Psoas muscle (tissue), 8 donors: ENCODE results near the gene ANKRD34A. TPM values are rescaled to one million over a fixed set of nuclear protein-coding genes. Genes with fewer than 3 reads are reported as not detected.

ENCODE experiments used
- ATAC-seq, 4 donors: fragments of 200-7000 bp; cut with Tn5 transposase; one replicate each; pipeline ENCODE4 v1.9.1; 2020; ENCODE audit warnings: moderate library complexity in 3 of 4, mild to moderate bottlenecking in 2 of 4
- DNase-seq, 2 donors: peaks; one replicate each; pipeline ENCODE4 v3.0.0-alpha.2; 2020
- H3K27ac ChIP-seq: fragments of 200-600 bp; one replicate; pipeline ENCODE4 v1.8.0; 2022
- H3K27me3 ChIP-seq, 3 donors: fragments of 200-600 bp in 1 of 3; one replicate each; pipeline versions ENCODE4 v1.6.1 to v1.8.0; 2013 to 2022; ENCODE audit warnings: low read length in 2 of 3, mild to moderate bottlenecking in 2 of 3, moderate library complexity in 1 of 3; ENCODE audit not compliant: insufficient read depth in 3 of 3
- H3K36me3 ChIP-seq, 2 donors: fragments of 200-600 bp in 1 of 2; one replicate each; pipeline versions ENCODE4 v1.6.1 to v1.8.0; 2013 to 2022; ENCODE audit warnings: low read depth in 1 of 2, mild to moderate bottlenecking in 1 of 2, moderate library complexity in 1 of 2; ENCODE audit not compliant: insufficient read depth in 1 of 2
- H3K4me1 ChIP-seq: fragments of 200-600 bp; one replicate; pipeline ENCODE4 v1.8.0; 2022
- H3K4me3 ChIP-seq: fragments of 200-600 bp; one replicate; pipeline ENCODE4 v1.8.0; 2022; ENCODE audit warnings: mild to moderate bottlenecking
- H3K9me3 ChIP-seq: fragments of 200-600 bp; one replicate; pipeline ENCODE4 v1.8.0; 2022
- WGBS, 3 donors: extraction: QIAGEN DNeasy Blood & Tissue Kit; methylation state at CpG; one replicate each; pipeline versions ENCODE4 v1.1.6 to v1.1.7; 2013; 5-methylcytosine and 5-hydroxymethylcytosine counted together
- intact Hi-C, 2 donors: fragments of 100-400 bp; cut with DNase I; formaldehyde crosslinking; loops; one replicate each; pipeline versions ENCODE4 v1.11.0 to v1.14.2; 2022
- polyA plus RNA-seq, 3 donors: library from polyadenylated mRNA; stranded (reverse); fragments of 200-250 nt; gene quantifications; one replicate each; pipeline ENCODE4 v1.2.3, GENCODE V29; 2013
- total RNA-seq, 4 donors: library from RNA; stranded (reverse); fragmentation: NEBNext Ultra II Directional in 2 of 4; extraction: Animal tissue kit (Norgen Biotek cat#: 25700) in 2 of 4; gene quantifications; one replicate each; pipeline versions ENCODE4 v1.2.1 to v1.2.4, GENCODE V29; 2021 to 2023
- TF ChIP-seq, protein P1 (sequence below): fragments of 200-600 bp; IDR thresholded peaks from one replicate; pipeline ENCODE4 v1.8.0; 2022; ENCODE audit warnings: antibody characterized with exemption
- donor health status: healthy with polysubstance abuse.
- donor health status: DM: no; HTN: no; CAD: no; lungs with moderate emphysema.
- donor health status: Bipolar disorder and iron deficiency.
- donor health status: healthy.
- donor health status: DM: yes; HTN: yes; CAD: no.
- donor health status: DM: no; HTN: no; CAD: no.
- donor health status: DM: no; HTN: no; CAD: no.
- donor health status: DM: yes; HTN: yes; CAD: no.

Gene ANKRD34A
- total and polyA plus RNA-seq, 7 donors = 0.42 to 14.7 (median 7.4) TPM

- intact Hi-C loops = loop anchor here in 1 of 2 donors (2.0 kb wide), 1 partner anchor 19 kb away; no protein-coding TSS in a partner anchor
- H3K4me3 ChIP-seq = peak overlapping the region; percentile 68
Measured at GRCh38 chr1:145955436-145955835, 8.9 kb downstream of the ANKRD34A start.

GRCh38 chr1:145953861-145954260 lies 10.5 kb downstream of the ANKRD34A start:
- peaks cover 76% of the 10 kb centered on the region for H3K4me1 ChIP-seq
- H3K9me3 ChIP-seq = no peaks in the 10 kb centered on the region
- no peak for DNase-seq
- TF ChIP-seq, protein P1, sequence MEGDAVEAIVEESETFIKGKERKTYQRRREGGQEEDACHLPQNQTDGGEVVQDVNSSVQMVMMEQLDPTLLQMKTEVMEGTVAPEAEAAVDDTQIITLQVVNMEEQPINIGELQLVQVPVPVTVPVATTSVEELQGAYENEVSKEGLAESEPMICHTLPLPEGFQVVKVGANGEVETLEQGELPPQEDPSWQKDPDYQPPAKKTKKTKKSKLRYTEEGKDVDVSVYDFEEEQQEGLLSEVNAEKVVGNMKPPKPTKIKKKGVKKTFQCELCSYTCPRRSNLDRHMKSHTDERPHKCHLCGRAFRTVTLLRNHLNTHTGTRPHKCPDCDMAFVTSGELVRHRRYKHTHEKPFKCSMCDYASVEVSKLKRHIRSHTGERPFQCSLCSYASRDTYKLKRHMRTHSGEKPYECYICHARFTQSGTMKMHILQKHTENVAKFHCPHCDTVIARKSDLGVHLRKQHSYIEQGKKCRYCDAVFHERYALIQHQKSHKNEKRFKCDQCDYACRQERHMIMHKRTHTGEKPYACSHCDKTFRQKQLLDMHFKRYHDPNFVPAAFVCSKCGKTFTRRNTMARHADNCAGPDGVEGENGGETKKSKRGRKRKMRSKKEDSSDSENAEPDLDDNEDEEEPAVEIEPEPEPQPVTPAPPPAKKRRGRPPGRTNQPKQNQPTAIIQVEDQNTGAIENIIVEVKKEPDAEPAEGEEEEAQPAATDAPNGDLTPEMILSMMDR = no peak
- intact Hi-C loops = loop anchor here (2.0 to 5.0 kb wide), 2 partner anchors 17 to 37 kb away; partner anchors contain the start of gene PEX11B (in 1 of the 2)
- ATAC-seq = no peak
- WGBS, 3 donors = 78 to 87% (median 83%) methylated on average over 6 of the region's 6 CpGs
- no peaks in the 10 kb centered on the region for H3K36me3 ChIP-seq
- H3K27me3 ChIP-seq = no peaks in the 10 kb centered on the region
- H3K4me3 ChIP-seq = peak overlapping the region; percentile 68
- H3K27ac ChIP-seq = peak overlapping the region; percentile 92

More at GRCh38 chr1:145955436-145955835, 8.9 kb downstream of the ANKRD34A start:
- TF ChIP-seq, protein P1 = no peak
- no peak for DNase-seq
- Histone ChIP-seq H3K27me3 (no peaks in the 10 kb centered on the region), H3K4me1 (peaks cover 73% of the 10 kb centered on the region), H3K36me3 (no peaks in the 10 kb centered on the region), H3K27ac (peak overlapping the region; percentile 92), H3K9me3 (no peaks in the 10 kb centered on the region)
- no peak for ATAC-seq
- 0 to 10% (median 6%) methylated on average over 2 of the region's 2 CpGs for WGBS, 3 donors

- no peak for DNase-seq
- Histone ChIP-seq H3K9me3 (no peaks in the 10 kb centered on the region), H3K36me3 (no peaks in the 10 kb centered on the region), H3K4me1 (peaks cover 77% of the 10 kb centered on the region), H3K27me3 (no peaks in the 10 kb centered on the region), H3K4me3 (no peak overlapping the region), H3K27ac (peak overlapping the region; percentile 92)
- TF ChIP-seq, protein P1 = no peak
- intact Hi-C loops = loop anchor here in 1 of 2 donors (5.0 kb wide), 1 partner anchor 36 kb away; the partner anchor contains the start of gene PEX11B
- ATAC-seq = no peak
- 99% methylated on average over 3 of the region's 3 CpGs for WGBS, 3 donors
Measured at GRCh38 chr1:145952903-145953302, 11.5 kb downstream of the ANKRD34A start.

DNA sequence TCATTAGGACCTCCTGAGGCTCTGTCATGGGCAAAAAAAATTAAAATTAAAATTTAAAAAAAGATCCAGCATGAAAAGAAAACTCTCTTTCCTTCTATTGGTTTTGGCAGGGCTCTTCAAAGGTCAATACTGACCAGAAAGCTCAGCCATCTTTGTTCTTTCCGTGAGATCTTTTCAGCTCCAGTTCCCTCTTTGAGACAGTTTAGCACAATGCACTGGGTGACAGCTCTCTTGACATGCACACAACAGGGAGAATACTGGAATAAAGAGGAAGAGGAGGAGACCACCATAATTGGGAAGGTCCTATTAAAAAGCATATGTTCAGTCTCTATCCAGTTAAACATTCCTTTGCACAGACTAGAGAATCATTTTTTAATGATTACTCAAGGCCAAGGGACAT lies 12.8 kb downstream of the ANKRD34A start:
- H3K4me3 ChIP-seq = no peak overlapping the region
- H3K27me3 ChIP-seq = no peaks in the 10 kb centered on the region
- H3K36me3 ChIP-seq = peaks cover under 1 to 11% of the 10 kb centered on the region in 2 donors
- TF ChIP-seq, protein P1 = no peak
- H3K27ac ChIP-seq = peak overlapping the region; percentile 89
- peaks cover 83% of the 10 kb centered on the region for H3K4me1 ChIP-seq
- 82 to 92% (median 87%) methylated on average over 1 of the region's 1 CpG for WGBS, 3 donors
- H3K9me3 ChIP-seq = no peaks in the 10 kb centered on the region
- intact Hi-C loops = loop anchor here in 1 of 2 donors (5.0 kb wide), 1 partner anchor 34 kb away; the partner anchor contains the start of gene PEX11B
- DNase-seq (no peak), ATAC-seq (no peak)

- TF ChIP-seq, protein P1 = no peak
- H3K27me3 ChIP-seq = no peaks in the 10 kb centered on the region
- peaks cover 64% of the 10 kb centered on the region for H3K4me1 ChIP-seq
- intact Hi-C loops = loop anchor here in 1 of 2 donors (5.0 kb wide), 1 partner anchor 53 kb away; no protein-coding TSS in a partner anchor
- H3K27ac ChIP-seq = peak overlapping the region; percentile 89
- H3K4me3 ChIP-seq = no peak overlapping the region
- H3K9me3 ChIP-seq = no peaks in the 10 kb centered on the region
- no peak for DNase-seq
- WGBS, 3 donors = 31 to 41% (median 33%) methylated on average over 4 of the region's 4 CpGs
- peaks cover 3 to 26% of the 10 kb centered on the region in 2 donors for H3K36me3 ChIP-seq
- ATAC-seq = peak; percentile 92 to 95 (median 94)
Measured at GRCh38 chr1:145949219-145949618, 15.2 kb downstream of the ANKRD34A start.
